Fibroblast of the aortic adventitia (primary cell): ENCODE results near the gene TNFSF12. TPM values are rescaled to one million over a fixed set of nuclear protein-coding genes. Genes with fewer than 3 reads are reported as not detected.

ENCODE experiments used
- DNase-seq: peaks from one replicate; pipeline ENCODE4 v3.0.0-alpha.2; 2010; ENCODE audit warnings: low read depth
- H3K4me3 ChIP-seq: 2 replicates; pipeline ENCODE4 v1.5.1; 2011; ENCODE audit warnings: low read depth, mild to moderate bottlenecking, control low read depth, low read length, moderate library complexity
- total RNA-seq: library from RNA; depleted of rRNA; stranded (reverse); fragments of >200 nt; gene quantifications from 2 replicates; pipeline ENCODE4 v1.2.3, GENCODE V29; 2012; ENCODE audit warnings: low replicate concordance
- TF ChIP-seq, protein P1 (sequence below): IDR thresholded peaks from 2 replicates; pipeline ENCODE4 v1.5.1; 2011; ENCODE audit warnings: mild to moderate bottlenecking, low read length, control low read depth, inconsistent platforms; ENCODE audit not compliant: insufficient read depth

The TNFSF12 gene
- total RNA-seq, 1 donor, result 14.5 TPM

GRCh38 chr17:7559320-7560171, 10.7 kb downstream of the TNFSF12 start:
- H3K4me3 ChIP-seq, result no peak overlapping the region
- TF ChIP-seq, protein P1, sequence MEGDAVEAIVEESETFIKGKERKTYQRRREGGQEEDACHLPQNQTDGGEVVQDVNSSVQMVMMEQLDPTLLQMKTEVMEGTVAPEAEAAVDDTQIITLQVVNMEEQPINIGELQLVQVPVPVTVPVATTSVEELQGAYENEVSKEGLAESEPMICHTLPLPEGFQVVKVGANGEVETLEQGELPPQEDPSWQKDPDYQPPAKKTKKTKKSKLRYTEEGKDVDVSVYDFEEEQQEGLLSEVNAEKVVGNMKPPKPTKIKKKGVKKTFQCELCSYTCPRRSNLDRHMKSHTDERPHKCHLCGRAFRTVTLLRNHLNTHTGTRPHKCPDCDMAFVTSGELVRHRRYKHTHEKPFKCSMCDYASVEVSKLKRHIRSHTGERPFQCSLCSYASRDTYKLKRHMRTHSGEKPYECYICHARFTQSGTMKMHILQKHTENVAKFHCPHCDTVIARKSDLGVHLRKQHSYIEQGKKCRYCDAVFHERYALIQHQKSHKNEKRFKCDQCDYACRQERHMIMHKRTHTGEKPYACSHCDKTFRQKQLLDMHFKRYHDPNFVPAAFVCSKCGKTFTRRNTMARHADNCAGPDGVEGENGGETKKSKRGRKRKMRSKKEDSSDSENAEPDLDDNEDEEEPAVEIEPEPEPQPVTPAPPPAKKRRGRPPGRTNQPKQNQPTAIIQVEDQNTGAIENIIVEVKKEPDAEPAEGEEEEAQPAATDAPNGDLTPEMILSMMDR, result no peak
- DNase-seq, result no peak

- DNase-seq, result peak; percentile 59
- TF ChIP-seq, protein P1, result peak; percentile 87
- H3K4me3 ChIP-seq, result peak overlapping the region; percentile 85
Observed at GRCh38 chr17:7560172-7561027, 11.5 kb downstream of the TNFSF12 start.

DNA sequence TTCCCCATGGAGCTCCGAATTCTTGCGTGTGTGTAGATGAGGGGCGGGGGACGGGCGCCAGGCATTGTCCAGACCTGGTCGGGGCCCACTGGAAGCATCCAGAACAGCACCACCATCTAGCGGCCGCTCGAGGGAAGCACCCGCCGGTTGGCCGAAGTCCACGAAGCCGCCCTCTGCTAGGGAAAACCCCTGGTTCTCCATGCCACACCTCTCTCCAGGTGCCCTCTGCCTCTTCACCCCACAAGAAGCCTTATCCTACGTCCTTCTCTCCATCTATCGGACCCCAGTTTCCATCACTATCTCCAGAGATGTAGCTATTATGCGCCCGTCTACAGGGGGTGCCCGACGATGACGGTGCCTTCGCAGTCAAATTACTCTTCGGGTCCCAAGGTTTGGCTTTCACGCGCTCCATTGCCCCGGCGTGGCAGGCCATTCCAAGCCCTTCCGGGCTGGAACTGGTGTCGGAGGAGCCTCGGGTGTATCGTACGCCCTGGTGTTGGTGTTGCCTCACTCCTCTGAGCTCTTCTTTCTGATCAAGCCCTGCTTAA, 12.2 kb downstream of the TNFSF12 start:
- H3K4me3 ChIP-seq, result peak overlapping the region; percentile 85
- TF ChIP-seq, protein P1, result peak; percentile 85
- peak; percentile 80 for DNase-seq

GRCh38 chr17:7561589-7562207, 12.8 kb downstream of the TNFSF12 start, which contains the start of gene SENP3:
Gene SENP3 (plus strand): TSS chr17:7561919. CDS start chr17:7563077, 1,158 bp downstream.
- DNase-seq, result peak; percentile 87

DNA sequence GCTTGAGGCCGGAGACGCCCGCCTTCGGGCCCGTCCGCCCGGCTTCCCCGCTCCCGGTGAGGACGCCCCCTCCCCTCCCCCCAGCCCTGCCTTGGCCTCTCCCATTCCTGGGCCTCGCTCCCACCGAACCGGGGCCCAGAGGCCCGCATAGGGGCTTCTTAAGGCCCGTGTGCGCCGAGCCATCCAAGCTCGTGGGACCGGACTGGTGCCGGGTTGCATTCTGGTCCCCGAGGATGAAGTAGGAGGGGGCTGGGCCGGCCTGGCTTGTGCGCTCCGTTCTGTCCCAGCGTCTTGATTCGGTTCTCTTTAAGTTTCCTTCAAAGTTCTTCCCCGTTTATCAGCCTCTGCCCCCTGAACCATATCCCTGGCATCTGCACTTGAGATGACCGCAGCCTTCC, 13.3 kb downstream of the TNFSF12 start:
- peak overlapping the region; percentile 85 for H3K4me3 ChIP-seq
- TF ChIP-seq, protein P1, result no peak
- no peak for DNase-seq

More at GRCh38 chr17:7561589-7562207, 12.8 kb downstream of the TNFSF12 start, which contains the start of gene SENP3:
- TF ChIP-seq, protein P1, result no peak
- peak within 1 kb of the TSS; percentile 85 for H3K4me3 ChIP-seq

DNA sequence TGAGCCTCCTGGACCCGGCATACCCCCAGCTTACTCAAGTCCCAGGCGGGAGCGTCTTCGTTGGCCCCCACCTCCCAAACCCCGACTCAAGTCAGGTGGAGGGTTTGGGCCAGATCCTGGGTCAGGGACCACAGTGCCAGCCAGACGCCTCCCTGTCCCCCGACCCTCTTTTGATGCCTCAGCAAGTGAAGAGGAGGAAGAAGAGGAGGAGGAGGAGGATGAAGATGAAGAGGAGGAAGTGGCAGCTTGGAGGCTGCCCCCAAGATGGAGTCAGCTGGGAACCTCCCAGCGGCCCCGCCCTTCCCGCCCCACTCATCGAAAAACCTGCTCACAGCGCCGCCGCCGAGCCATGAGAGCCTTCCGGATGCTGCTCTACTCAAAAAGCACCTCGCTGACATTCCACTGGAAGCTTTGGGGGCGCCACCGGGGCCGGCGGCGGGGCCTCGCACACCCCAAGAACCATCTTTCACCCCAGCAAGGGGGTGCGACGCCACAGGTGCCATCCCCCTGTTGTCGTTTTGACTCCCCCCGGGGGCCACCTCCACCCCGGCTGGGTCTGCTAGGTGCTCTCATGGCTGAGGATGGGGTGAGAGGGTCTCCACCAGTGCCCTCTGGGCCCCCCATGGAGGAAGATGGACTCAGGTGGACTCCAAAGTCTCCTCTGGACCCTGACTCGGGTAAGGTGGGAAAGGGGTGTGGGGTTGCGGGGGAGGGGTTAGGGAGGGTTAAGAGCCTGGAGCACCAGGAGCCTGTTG, 14.4 kb downstream of the TNFSF12 start:
- peak overlapping the region; percentile 85 for H3K4me3 ChIP-seq
- TF ChIP-seq, protein P1, result no peak
- DNase-seq, result no peak
